Activated CD8-positive, alpha-beta T cell treated with anti-CD3 and anti-CD28 coated beads for 36 hours (primary cell): ENCODE measurements around the gene NFKB1. TPM values are rescaled to one million over a fixed set of nuclear protein-coding genes. Genes with fewer than 3 reads are reported as not detected.

ENCODE experiments used
- ATAC-seq: fragments of 200-7000 bp; cut with Tn5 transposase; one replicate; pipeline ENCODE4 v1.10.0; 2021; ENCODE audit warnings: mild to moderate bottlenecking, moderate library complexity
- CTCF ChIA-PET: fragments of 350-600 bp; sonication (Branson Sonifier 250); formaldehyde crosslinking; loops from one replicate; lab custom pipeline; 2021; ENCODE audit warnings: antibody characterized with exemption; lab: Charles Lee
- POLR2A ChIA-PET: fragments of 350-600 bp; sonication (Branson Sonifier 250); formaldehyde crosslinking; loops from one replicate; lab custom pipeline; 2021; ENCODE audit warnings: antibody characterized with exemption; lab: Charles Lee
- DNase-seq: peaks from one replicate; pipeline ENCODE4 v3.0.0-alpha.2; 2020
- H3K27ac Mint-ChIP-seq: one replicate; pipeline ENCODE4 v1.8.0; 2021; ENCODE audit warnings: mild to moderate bottlenecking, mixed read lengths
- H3K27me3 Mint-ChIP-seq: one replicate; pipeline ENCODE4 v1.8.0; 2021; ENCODE audit warnings: mixed read lengths
- H3K36me3 Mint-ChIP-seq: one replicate; pipeline ENCODE4 v1.8.0; 2021; ENCODE audit warnings: low read depth, mixed read lengths
- H3K4me1 Mint-ChIP-seq: one replicate; pipeline ENCODE4 v1.8.0; 2021; ENCODE audit warnings: low read depth, mixed read lengths
- H3K4me3 Mint-ChIP-seq: one replicate; pipeline ENCODE4 v1.8.0; 2021; ENCODE audit warnings: mild to moderate bottlenecking, moderate library complexity, mixed read lengths
- H3K9me3 Mint-ChIP-seq: one replicate; pipeline ENCODE4 v1.8.0; 2021; ENCODE audit warnings: mixed read lengths
- CTCF ChIP-seq: fragments of 200-600 bp; IDR thresholded peaks from one replicate; pipeline ENCODE4 v1.8.0; 2022; ENCODE audit warnings: antibody characterized with exemption, mild to moderate bottlenecking
- intact Hi-C: fragments of 100-400 bp; cut with micrococcal nuclease; formaldehyde crosslinking; loops from one replicate; pipeline ENCODE4 v1.10.0; 2022
- total RNA-seq, 2 experiments: library from RNA; stranded (reverse); gene quantifications; one replicate each; pipeline ENCODE4 v1.2.3, GENCODE V29; 2021

NFKB1 gene
- total RNA-seq, 2 experiments from 2014 or later: 224 to 230 TPM

- no peak for ATAC-seq
- Mint-ChIP-seq H3K9me3 (peaks cover 2% of the 10 kb centered on the region), H3K4me3 (no peak overlapping the region), H3K4me1 (peaks cover 34% of the 10 kb centered on the region), H3K27ac (no peak overlapping the region), H3K36me3 (no peaks in the 10 kb centered on the region), H3K27me3 (no peaks in the 10 kb centered on the region)
- CTCF ChIA-PET: interaction anchor here (1.2 to 1.5 kb wide), 2 partner anchors 10 to 171 kb away, joined by 3 to 4 read pairs; no protein-coding TSS in a partner anchor
- DNase-seq: no peak
- POLR2A ChIA-PET: interaction anchor here (0.6 to 1.3 kb wide), 3 partner anchors 89 to 366 kb away, joined by 3 read pairs; no protein-coding TSS in a partner anchor
- intact Hi-C loops: loop anchor here (5.0 kb wide), 1 partner anchor 47 kb away; the partner anchor contains the start of gene NFKB1
- no peak for TF ChIP-seq CTCF
Observed at GRCh38 chr4:102454981-102455685, 46.0 kb upstream of the NFKB1 start.

GRCh38 chr4:102455750-102456149 lies 45.4 kb upstream of the NFKB1 start:
- Mint-ChIP-seq H3K4me1 (peaks cover 29% of the 10 kb centered on the region), H3K27me3 (no peaks in the 10 kb centered on the region), H3K36me3 (no peaks in the 10 kb centered on the region), H3K27ac (no peak overlapping the region), H3K4me3 (no peak overlapping the region), H3K9me3 (peaks cover 2% of the 10 kb centered on the region)
- intact Hi-C loops: no loop called here
- DNase-seq: no peak
- POLR2A ChIA-PET: interaction anchor here (0.6 kb wide), 1 partner anchor 124 kb away, joined by 3 read pairs; no protein-coding TSS in a partner anchor
- TF ChIP-seq CTCF: no peak
- CTCF ChIA-PET: no interaction called here
- no peak for ATAC-seq

GRCh38 chr4:102466298-102466697 lies 34.9 kb upstream of the NFKB1 start:
- H3K27ac Mint-ChIP-seq: no peak overlapping the region
- DNase-seq (no peak), ATAC-seq (no peak)
- no peaks in the 10 kb centered on the region for H3K36me3 Mint-ChIP-seq
- peaks cover 11% of the 10 kb centered on the region for H3K9me3 Mint-ChIP-seq
- intact Hi-C loops: no loop called here
- ChIA-PET CTCF (interaction anchor here (1.1 kb wide), 1 partner anchor 24 kb away, joined by 3 read pairs; no protein-coding TSS in a partner anchor), POLR2A (interaction anchor here (1.0 kb wide), 1 partner anchor 32 kb away, joined by 3 read pairs; no protein-coding TSS in a partner anchor)
- TF ChIP-seq CTCF: no peak
- no peak overlapping the region for H3K4me3 Mint-ChIP-seq
- H3K4me1 Mint-ChIP-seq: peaks cover 22% of the 10 kb centered on the region
- H3K27me3 Mint-ChIP-seq: no peaks in the 10 kb centered on the region

GRCh38 chr4:102469806-102470205 lies 31.4 kb upstream of the NFKB1 start:
- intact Hi-C loops: no loop called here
- POLR2A ChIA-PET: interaction anchor here (0.8 kb wide), 1 partner anchor 143 kb away, joined by 4 read pairs; no protein-coding TSS in a partner anchor
- peaks cover 24% of the 10 kb centered on the region for H3K4me1 Mint-ChIP-seq
- H3K36me3 Mint-ChIP-seq: no peaks in the 10 kb centered on the region
- DNase-seq: no peak
- no peak overlapping the region for H3K4me3 Mint-ChIP-seq
- TF ChIP-seq CTCF: no peak
- no peak for ATAC-seq
- no peak overlapping the region for H3K27ac Mint-ChIP-seq
- no peaks in the 10 kb centered on the region for H3K27me3 Mint-ChIP-seq
- CTCF ChIA-PET: no interaction called here
- H3K9me3 Mint-ChIP-seq: no peaks in the 10 kb centered on the region
